HepG2 (cell line): Measurements from ENCODE around the gene EFNB1. TPM values are rescaled to one million over a fixed set of nuclear protein-coding genes. Genes with fewer than 3 reads are reported as not detected.

Source experiments
- ATAC-seq: fragments of 200-7000 bp; cut with Tn5 transposase; 3 replicates; pipeline ENCODE4 v1.9.1; 2020; ENCODE audit warnings: mild to moderate bottlenecking, moderate library complexity
- BruUV-seq: library from RNA; stranded (reverse); fragments of 400-500 nt; replicated peaks from 2 replicates; lab custom pipeline; 2021; lab: Mats Ljungman, UMichigan
- CTCF ChIA-PET: fragments of 300-600 bp; formaldehyde crosslinking; extraction: SDS; loops from one replicate; lab custom pipeline; 2021; ENCODE audit warnings: low total read pairs, inconsistent platforms, low intra/inter-chr PET ratio; lab: Yijun Ruan, JAX
- POLR2A ChIA-PET: fragments of 350-600 bp; sonication (Branson Sonifier 250); formaldehyde crosslinking; loops from one replicate; lab custom pipeline; 2020; ENCODE audit warnings: antibody characterized with exemption, inconsistent platforms; lab: Yijun Ruan, JAX
- DNase-seq: peaks from one replicate; pipeline ENCODE4 v3.0.0-alpha.2; 2015; ENCODE audit warnings: low spot score
- FAIRE-seq: peaks from 3 replicates; lab custom pipeline; 2011; peaks lifted over from hg19 to GRCh38; lab: Jason Lieb, UNC
- H2AFZ ChIP-seq: one replicate; pipeline ENCODE4 v1.6.1; 2011; ENCODE audit warnings: low read length, inconsistent platforms
- H3K27ac ChIP-seq: fragments of 300-600 bp; 3 replicates; pipeline ENCODE4 v1.8.0; 2011; ENCODE audit warnings: mixed run types, mild to moderate bottlenecking, mixed read lengths, low read length, inconsistent platforms; ENCODE audit not compliant: insufficient read depth; ENCODE audit errors: extremely low read length
- H3K27me3 ChIP-seq, 2 experiments: fragments of 200-600 bp in 1 of 2; 2 replicates in 1 of 2; 3 replicates in 1 of 2; pipeline versions ENCODE4 v1.6.0 to v1.8.0; 2011; ENCODE audit warnings: low read length in 2 of 2, mild to moderate bottlenecking in 2 of 2, moderate library complexity in 2 of 2, inconsistent platforms in 1 of 2; ENCODE audit not compliant: insufficient read depth in 2 of 2, control insufficient read depth in 1 of 2
- H3K36me3 ChIP-seq, 2 experiments: fragments of 200-600 bp in 1 of 2; replicated peaks in 1 of 2; 2 replicates in 1 of 2; 3 replicates in 1 of 2; pipeline versions ENCODE4 v1.5.1 to v1.8.0; 2011; ENCODE audit warnings: low read length in 2 of 2, inconsistent platforms in 1 of 2; ENCODE audit not compliant: insufficient read depth in 2 of 2, control insufficient read depth in 1 of 2
- H3K4me1 ChIP-seq: 2 replicates; pipeline ENCODE4 v1.5.1; 2012; ENCODE audit warnings: low read length, inconsistent platforms; ENCODE audit not compliant: insufficient read depth
- H3K4me2 ChIP-seq: 2 replicates; pipeline ENCODE4 v1.6.0; 2011; ENCODE audit warnings: low read depth, low read length, inconsistent platforms
- H3K4me3 ChIP-seq, 3 experiments: fragments of 200-600 bp in 1 of 3; sonication (generic), shearing (Covaris generic) in 1 of 3; replicated peaks in 1 of 3; 2 replicates each; pipeline ENCODE4 v1.5.1; 2011 to 2016; ENCODE audit warnings: low read length in 3 of 3, inconsistent platforms in 2 of 3, low read depth in 2 of 3, mild to moderate bottlenecking in 2 of 3, control low read depth in 1 of 3, mixed read lengths in 1 of 3; ENCODE audit not compliant: insufficient read depth in 1 of 3
- H3K79me2 ChIP-seq: one replicate; pipeline ENCODE4 v1.6.1; 2011; ENCODE audit warnings: low read length, inconsistent platforms; ENCODE audit not compliant: insufficient read depth
- H3K9ac ChIP-seq: 2 replicates; pipeline ENCODE4 v1.6.0; 2011; ENCODE audit warnings: mild to moderate bottlenecking, low read depth, low read length, inconsistent platforms; ENCODE audit not compliant: insufficient read depth
- H3K9me3 ChIP-seq: 2 replicates; pipeline ENCODE4 v1.5.1; 2012; ENCODE audit warnings: mild to moderate bottlenecking, low read length
- H4K20me1 ChIP-seq: 2 replicates; pipeline ENCODE4 v1.6.0; 2011; ENCODE audit warnings: inconsistent platforms, mild to moderate bottlenecking, low read length, moderate library complexity; ENCODE audit not compliant: insufficient read depth
- CTCF ChIP-seq: sonication (generic); formaldehyde crosslinking; IDR thresholded peaks from 2 replicates; pipeline ENCODE4 v1.5.0; 2020; ENCODE audit warnings: mild to moderate bottlenecking, missing genetic modification reagents, moderate library complexity
- GABPA ChIP-seq, 2 experiments: IDR thresholded peaks; 2 replicates each; pipeline ENCODE4 v1.6.1; 2011 to 2016; ENCODE audit warnings: low read depth in 2 of 2, low read length in 1 of 2, missing biosample characterization in 1 of 2, missing genetic modification characterization in 1 of 2
- GABPB1 ChIP-seq: IDR thresholded peaks from 2 replicates; pipeline ENCODE4 v1.6.1; 2016; ENCODE audit warnings: mild to moderate bottlenecking, missing genetic modification reagents, moderate library complexity, missing compliant biosample characterization
- RAD21 ChIP-seq: fragments of 450-650 bp; formaldehyde crosslinking; IDR thresholded peaks from 2 replicates; pipeline ENCODE4 v1.5.0; 2020; ENCODE audit warnings: mild to moderate bottlenecking
- SMC3 ChIP-seq: IDR thresholded peaks from 2 replicates; pipeline ENCODE4 v1.6.1; 2011; ENCODE audit warnings: low read length, improper control_type of control experiment
- STAG1 ChIP-seq: sonication (generic); formaldehyde crosslinking; IDR thresholded peaks from 2 replicates; pipeline ENCODE4 v1.4.0; 2020; ENCODE audit warnings: missing genetic modification reagents
- ZFP1 ChIP-seq: IDR thresholded peaks from 2 replicates; pipeline ENCODE4 v1.6.1; 2016
- ZKSCAN1 ChIP-seq: fragments of 150-350 bp; IDR thresholded peaks from 2 replicates; pipeline ENCODE4 v1.6.1; 2014; ENCODE audit warnings: low read length
- WGBS: methylation state at CpG from one replicate; pipeline ENCODE4 v1.1.6; 2017; ENCODE audit warnings: low lambda C conversion rate; 5-methylcytosine and 5-hydroxymethylcytosine counted together
- in situ Hi-C: cut with HindIII; loops from 2 replicates; pipeline ENCODE4 v1.10.0; 2017; ENCODE audit warnings: low pct_unique_long_range_greater_than_20kb; ENCODE audit not compliant: extremely low pct_ligation_motif_present
- intact Hi-C: fragments of 100-400 bp; cut with micrococcal nuclease; formaldehyde crosslinking; loops from one replicate; pipeline ENCODE4 v1.10.0; 2022; ENCODE audit not compliant: unreplicated experiment
- polyA plus RNA-seq, 8 experiments: library from polyadenylated mRNA; depleted of rRNA in 3 of 8; stranded (reverse) in 7 of 8; unstranded in 1 of 8; fragments of >200 nt; fragmentation: Illumina TruSeq in 4 of 8; extraction: Trizol in 4 of 8; gene quantifications; 2 replicates each; pipeline versions ENCODE4 v1.2.1 to v1.2.3, GENCODE V29; 2011 to 2016; ENCODE audit warnings: low read depth in 4 of 8, missing spikeins in 1 of 8, mixed read lengths in 1 of 8; ENCODE audit not compliant: insufficient read depth in 1 of 8
- total RNA-seq, 5 experiments: library from RNA; depleted of rRNA; stranded (reverse); fragments of >200 nt; fragmentation: Illumina TruSeq; extraction: Trizol; gene quantifications; 2 replicates each; pipeline ENCODE4 v1.2.3, GENCODE V29; 2016; ENCODE audit warnings: low read depth in 1 of 5

The EFNB1 gene
- total and polyA plus RNA-seq, 2 of the 13 experiments (the other 11 are each of a cell fraction or from before 2014, with no cell fraction given), result 4.0 to 4.1 TPM

- intact Hi-C loops, result no loop called here
- H2AFZ ChIP-seq, result no peak overlapping the region
- in situ Hi-C loops, result loop anchor here (10.0 kb wide), 3 partner anchors 212 to 562 kb away; no protein-coding TSS in a partner anchor
These were observed 6.0 kb upstream of the EFNB1 start for GRCh38 chrX:68822641-68823410.

More at GRCh38 chrX:68822641-68823410, 6.0 kb upstream of the EFNB1 start:
- Histone ChIP-seq H3K36me3 (no peaks in the 10 kb centered on the region), H3K9me3 (no peaks in the 10 kb centered on the region), H3K4me3 (no peak overlapping the region), H3K4me2 (peak overlapping the region; percentile 51; the same call in 1 of the 2 replicates), H4K20me1 (no peaks in the 10 kb centered on the region), H3K4me1 (peaks cover 26% of the 10 kb centered on the region), H3K9ac (no peak overlapping the region), H3K27me3 (no peaks in the 10 kb centered on the region), H3K27ac (no peak overlapping the region), H3K79me2 (no peaks in the 10 kb centered on the region)
- ChIA-PET CTCF (interaction anchor here (1.2 kb wide), 1 partner anchor 399 kb away, joined by 3 read pairs; no protein-coding TSS in a partner anchor), POLR2A (no interaction called here)
- DNase-seq, result peak; percentile 28
- FAIRE-seq, result peak; percentile 8
- BruUV-seq, result no TSS peak
- 31% methylated on average over 4 of the region's 14 CpGs for WGBS
- ATAC-seq, result peak; percentile 89
- TF ChIP-seq GABPA (IDR thresholded peaks at IDR 0.05; ENCODE audit: low read depth, low read length) (no peak), GABPA (CRISPR knock-in tag; IDR thresholded peaks at IDR 0.05; ENCODE audit: low read depth) (peak; percentile 37; the same call in 1 of the 2 replicates), ZFP1 (CRISPR knock-in tag) (no peak), GABPB1 (CRISPR knock-in tag) (peak; percentile 40), SMC3 (peak; percentile 60), STAG1 (CRISPR knock-in tag) (peak; percentile 84), RAD21 (CRISPR knock-in tag) (peak; percentile 66), CTCF (CRISPR knock-in tag) (peak; percentile 77), ZKSCAN1 (no peak)
